Stimulated activated CD4-positive, alpha-beta T cell treated with anti-CD3 and anti-CD28 coated beads, Interleukin-1b, Interleukin-23, amount 100 ng/mL, for 1 hour (primary cell): Measurements from ENCODE around the gene SMIM32.

Experiments
- DNase-seq, 2 donors: peaks; one replicate each; pipeline ENCODE4 v3.0.0-alpha.2; 2020; ENCODE audit warnings: low read depth in 2 of 2

The SMIM32 gene

GRCh38 chr5:136186796-136187195 lies 6.2 kb downstream of the SMIM32 start:
- no peak for DNase-seq

GRCh38 chr5:136185974-136186665 lies 6.8 kb downstream of the SMIM32 start:
- DNase-seq, result no peak

- DNase-seq, result no peak
These were observed 10.3 kb downstream of the SMIM32 start for GRCh38 chr5:136182618-136183017.

GRCh38 chr5:136174021-136174659 lies 18.8 kb downstream of the SMIM32 start:
- no peak for DNase-seq

- DNase-seq, result no peak
These were observed 23.7 kb downstream of the SMIM32 start for GRCh38 chr5:136169218-136169617.

- no peak for DNase-seq
These were observed 26.1 kb downstream of the SMIM32 start for GRCh38 chr5:136166909-136167308.

- DNase-seq, result no peak
These were observed 28.7 kb downstream of the SMIM32 start for GRCh38 chr5:136164226-136164625.

- no peak for DNase-seq
These were observed 31.0 kb downstream of the SMIM32 start for GRCh38 chr5:136162008-136162407.

GRCh38 chr5:136159457-136159856 lies 33.5 kb downstream of the SMIM32 start:
- DNase-seq, result no peak

GRCh38 chr5:136157514-136157913 lies 35.4 kb downstream of the SMIM32 start:
- DNase-seq, result no peak

GRCh38 chr5:136155761-136156160 lies 37.2 kb downstream of the SMIM32 start:
- DNase-seq, result no peak

GRCh38 chr5:136155078-136155477 lies 37.9 kb downstream of the SMIM32 start:
- no peak for DNase-seq

- DNase-seq, result no peak
These were observed 39.3 kb downstream of the SMIM32 start for GRCh38 chr5:136153581-136154236.

- DNase-seq, result no peak
These were observed 43.1 kb downstream of the SMIM32 start for GRCh38 chr5:136149891-136150290.

- no peak for DNase-seq
These were observed 45.3 kb downstream of the SMIM32 start for GRCh38 chr5:136147632-136148031.

- no peak for DNase-seq
These were observed 46.8 kb downstream of the SMIM32 start for GRCh38 chr5:136146201-136146600.

- DNase-seq, result no peak
These were observed 47.9 kb downstream of the SMIM32 start for GRCh38 chr5:136145030-136145429.

GRCh38 chr5:136143763-136144162 lies 49.2 kb downstream of the SMIM32 start:
- no peak for DNase-seq

GRCh38 chr5:136143312-136143711 lies 49.6 kb downstream of the SMIM32 start:
- no peak for DNase-seq

- DNase-seq, result no peak
These were observed 51.4 kb downstream of the SMIM32 start for GRCh38 chr5:136141561-136141960.
